ENCODE data around the gene DRG2.

DRG2 gene

DNA sequence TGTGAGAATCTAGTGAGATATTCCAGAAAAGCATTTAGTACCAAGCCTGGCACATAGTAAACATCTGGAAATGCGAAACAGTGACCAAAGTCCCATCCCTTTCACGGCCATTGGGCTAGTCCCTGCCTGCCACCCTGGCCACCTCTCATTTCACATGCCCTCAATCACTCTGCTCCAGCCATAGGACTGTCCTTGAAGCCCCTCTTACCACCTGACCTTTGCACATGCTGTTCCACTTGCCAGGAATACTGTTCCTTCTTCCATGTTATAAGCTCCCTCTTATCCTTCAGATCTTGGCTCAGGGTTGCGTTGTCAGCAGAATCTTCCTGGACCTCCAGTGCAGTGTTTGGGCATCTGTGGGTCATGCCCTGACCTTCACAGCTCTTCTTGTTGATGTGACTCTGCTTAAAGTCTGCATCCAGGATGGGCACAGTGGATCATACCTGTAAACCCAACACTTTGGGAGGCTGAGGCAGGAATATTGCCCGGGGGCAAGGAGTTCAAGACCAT, 22.9 kb downstream of the DRG2 start:
- Histone ChIP-seq H3K36me3 (ENCODE audit: control insufficient read depth in 2 of 2, insufficient read depth in 1 of 2, low read length in 2 of 2) (peaks cover 6 to 18% of the 10 kb centered on the region in 2 experiments; a peak in 2 of 3 replicates), H3K4me1 (ENCODE audit: control insufficient read depth, insufficient read depth, low read length) (no peaks in the 10 kb centered on the region), H3K27ac (ENCODE audit: extremely low read depth, low read depth, low read length) (no peak overlapping the region), H3K4me3 (ENCODE audit: low read depth, low read length) (no peak overlapping the region), H3K9me3 (ENCODE audit: control insufficient read depth, insufficient read depth, low read depth, low read length) (no peaks in the 10 kb centered on the region)
- no peak for TF ChIP-seq TSHZ1 (tag by site-specific recombination; IDR thresholded peaks at IDR 0.05; ENCODE audit: borderline replicate concordance)
- peak; percentile 59 for TF ChIP-seq ZNF623 (tag by site-specific recombination; IDR thresholded peaks at IDR 0.05)
- POLR2A ChIA-PET = interaction anchor here (0.7 kb wide), 1 partner anchor 17 kb away, joined by 3 read pairs; no protein-coding TSS in a partner anchor
- CTCF ChIA-PET = interaction anchor here (0.6 kb wide), 1 partner anchor 80 kb away, joined by 4 read pairs; no protein-coding TSS in a partner anchor

- Histone ChIP-seq H3K27ac (ENCODE audit: extremely low read depth, low read depth, low read length) (no peak overlapping the region), H3K9me3 (ENCODE audit: control insufficient read depth, insufficient read depth, low read depth, low read length) (no peaks in the 10 kb centered on the region), H3K36me3 (ENCODE audit: control insufficient read depth in 2 of 2, insufficient read depth in 1 of 2, low read length in 2 of 2) (peaks cover 5 to 11% of the 10 kb centered on the region in 2 experiments; a peak in 2 of 3 replicates), H3K4me3 (ENCODE audit: low read depth, low read length) (no peak overlapping the region), H3K4me1 (ENCODE audit: control insufficient read depth, insufficient read depth, low read length) (no peaks in the 10 kb centered on the region)
- ChIA-PET CTCF (interaction anchor here (0.6 to 0.8 kb wide), 2 partner anchors 30 to 436 kb away, joined by 3 read pairs; no protein-coding TSS in a partner anchor), POLR2A (no interaction called here)
- TF ChIP-seq ZNF664 (tag by site-specific recombination; IDR thresholded peaks at IDR 0.05) (peak; percentile 96), ZNF37A (tag by site-specific recombination; IDR thresholded peaks at IDR 0.05) (no peak)
Measured at GRCh38 chr17:18111330-18111971, 23.7 kb downstream of the DRG2 start.

- ChIA-PET CTCF (interaction anchor here (0.8 kb wide), 1 partner anchor 14 kb away, joined by 3 read pairs; no protein-coding TSS in a partner anchor), POLR2A (no interaction called here)
- H3K4me3 ChIP-seq (ENCODE audit: low read depth, low read length) = no peak overlapping the region
- no peaks in the 10 kb centered on the region for H3K4me1 ChIP-seq (ENCODE audit: control insufficient read depth, insufficient read depth, low read length)
- H3K27ac ChIP-seq (ENCODE audit: extremely low read depth, low read depth, low read length) = no peak overlapping the region
- no peaks in the 10 kb centered on the region for H3K9me3 ChIP-seq (ENCODE audit: control insufficient read depth, insufficient read depth, low read depth, low read length)
- H3K36me3 ChIP-seq (ENCODE audit: control insufficient read depth in 2 of 2, insufficient read depth in 1 of 2, low read length in 2 of 2) = no peaks in the 10 kb centered on the region
- TF ChIP-seq ZNF223 (tag by site-specific recombination; IDR thresholded peaks at IDR 0.05) (no peak), ZFHX2 (tag by site-specific recombination; conservative IDR thresholded peaks at IDR 0.05) (peak; percentile 52), SCRT2 (tag by site-specific recombination; IDR thresholded peaks at IDR 0.05) (no peak), ZNF677 (tag by site-specific recombination; IDR thresholded peaks at IDR 0.05) (no peak), ZNF133 (tag by site-specific recombination; IDR thresholded peaks at IDR 0.05) (no peak), ZNF37A (tag by site-specific recombination; IDR thresholded peaks at IDR 0.05) (no peak), EGR2 (tag by site-specific recombination; IDR thresholded peaks at IDR 0.05; ENCODE audit: low read depth) (0 out of 2 replicates have a peak, but pooled peaks have one; percentile 37), ZNF580 (tag by site-specific recombination; IDR thresholded peaks at IDR 0.05) (no peak), ZNF76 (tag by site-specific recombination; IDR thresholded peaks at IDR 0.05; ENCODE audit: borderline replicate concordance, low read depth) (no peak), SETDB1 (IDR thresholded peaks at IDR 0.05; ENCODE audit: insufficient read length, low read length) (no peak)
- TF ChIP-seq, protein P1, sequence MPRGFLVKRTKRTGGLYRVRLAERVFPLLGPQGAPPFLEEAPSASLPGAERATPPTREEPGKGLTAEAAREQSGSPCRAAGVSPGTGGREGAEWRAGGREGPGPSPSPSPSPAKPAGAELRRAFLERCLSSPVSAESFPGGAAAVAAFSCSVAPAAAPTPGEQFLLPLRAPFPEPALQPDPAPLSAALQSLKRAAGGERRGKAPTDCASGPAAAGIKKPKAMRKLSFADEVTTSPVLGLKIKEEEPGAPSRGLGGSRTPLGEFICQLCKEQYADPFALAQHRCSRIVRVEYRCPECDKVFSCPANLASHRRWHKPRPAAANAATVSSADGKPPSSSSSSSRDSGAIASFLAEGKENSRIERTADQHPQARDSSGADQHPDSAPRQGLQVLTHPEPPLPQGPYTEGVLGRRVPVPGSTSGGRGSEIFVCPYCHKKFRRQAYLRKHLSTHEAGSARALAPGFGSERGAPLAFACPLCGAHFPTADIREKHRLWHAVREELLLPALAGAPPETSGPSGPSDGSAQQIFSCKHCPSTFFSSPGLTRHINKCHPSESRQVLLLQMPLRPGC (tag by site-specific recombination; IDR thresholded peaks at IDR 0.05) = no peak
- TF ChIP-seq, protein P2, sequence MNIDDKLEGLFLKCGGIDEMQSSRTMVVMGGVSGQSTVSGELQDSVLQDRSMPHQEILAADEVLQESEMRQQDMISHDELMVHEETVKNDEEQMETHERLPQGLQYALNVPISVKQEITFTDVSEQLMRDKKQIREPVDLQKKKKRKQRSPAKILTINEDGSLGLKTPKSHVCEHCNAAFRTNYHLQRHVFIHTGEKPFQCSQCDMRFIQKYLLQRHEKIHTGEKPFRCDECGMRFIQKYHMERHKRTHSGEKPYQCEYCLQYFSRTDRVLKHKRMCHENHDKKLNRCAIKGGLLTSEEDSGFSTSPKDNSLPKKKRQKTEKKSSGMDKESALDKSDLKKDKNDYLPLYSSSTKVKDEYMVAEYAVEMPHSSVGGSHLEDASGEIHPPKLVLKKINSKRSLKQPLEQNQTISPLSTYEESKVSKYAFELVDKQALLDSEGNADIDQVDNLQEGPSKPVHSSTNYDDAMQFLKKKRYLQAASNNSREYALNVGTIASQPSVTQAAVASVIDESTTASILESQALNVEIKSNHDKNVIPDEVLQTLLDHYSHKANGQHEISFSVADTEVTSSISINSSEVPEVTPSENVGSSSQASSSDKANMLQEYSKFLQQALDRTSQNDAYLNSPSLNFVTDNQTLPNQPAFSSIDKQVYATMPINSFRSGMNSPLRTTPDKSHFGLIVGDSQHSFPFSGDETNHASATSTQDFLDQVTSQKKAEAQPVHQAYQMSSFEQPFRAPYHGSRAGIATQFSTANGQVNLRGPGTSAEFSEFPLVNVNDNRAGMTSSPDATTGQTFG (tag by site-specific recombination; IDR thresholded peaks at IDR 0.05; ENCODE audit: borderline replicate concordance) = no peak
Measured at GRCh38 chr17:18115517-18115916, 27.8 kb downstream of the DRG2 start.

Data from HEK293 (cell line).